Stimulated activated CD4-positive, alpha-beta T cell treated with anti-CD3 and anti-CD28 coated beads, Interleukin-2, amount 100 ng/mL, for 4 hours (primary cell): ENCODE measurements around the gene AP1M2.
"Not testable (repeated sequence)": the region's sequence is repeated elsewhere in the genome, so short reads cannot be mapped to it uniquely, and the experiment has no call there.

ENCODE experiments used
- DNase-seq: peaks from one replicate; pipeline ENCODE4 v3.0.0-alpha.2; 2020; ENCODE audit warnings: low read depth

Gene AP1M2

DNA sequence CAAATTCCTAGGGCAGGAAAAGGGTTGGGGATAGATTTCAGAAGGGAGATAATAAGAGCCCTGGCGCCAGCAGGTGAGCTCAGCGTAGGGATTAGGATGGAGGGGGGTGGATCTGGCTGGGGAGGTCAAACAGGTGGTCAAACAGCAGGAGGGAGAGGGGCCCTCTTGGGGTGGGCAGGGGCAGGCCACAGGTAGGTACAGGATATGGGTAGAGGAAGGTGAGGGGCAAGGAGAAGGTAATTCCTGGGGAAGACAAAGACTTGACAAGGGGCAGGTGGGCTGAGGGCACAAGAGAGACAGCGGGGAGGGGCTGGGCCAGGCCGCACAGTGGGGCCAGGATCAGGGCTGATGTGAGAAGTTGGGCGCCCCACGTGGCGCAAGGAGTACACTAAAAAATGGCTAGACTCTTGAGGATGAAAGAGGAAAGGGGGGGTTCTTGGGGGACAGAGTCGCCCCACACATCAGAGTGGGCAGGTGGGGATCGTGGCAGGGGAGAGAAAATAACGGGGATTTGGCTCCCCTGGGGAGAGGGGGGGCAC, 22.0 kb downstream of the AP1M2 start:
- peak; percentile 45 for DNase-seq

DNA sequence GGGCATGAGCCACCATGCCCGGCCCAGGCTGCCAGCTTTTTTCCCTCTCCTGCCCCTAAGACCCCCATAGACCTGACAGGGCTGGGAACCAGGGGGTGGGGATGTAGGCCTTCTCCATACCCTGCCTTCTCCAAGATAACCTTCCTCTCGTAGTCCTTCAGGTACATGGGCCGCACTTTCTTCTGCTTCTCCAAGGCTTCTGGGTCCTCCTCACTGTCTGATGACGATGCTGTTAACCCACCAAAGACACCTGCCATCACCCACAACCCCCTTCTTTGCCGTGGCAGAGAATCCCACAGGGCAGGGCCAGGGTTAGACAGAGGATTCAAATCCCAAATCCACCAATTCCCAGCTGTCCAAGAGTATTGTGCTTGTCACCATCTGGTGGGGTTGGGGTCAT, 24.5 kb downstream of the AP1M2 start:
- DNase-seq, result no peak

DNA sequence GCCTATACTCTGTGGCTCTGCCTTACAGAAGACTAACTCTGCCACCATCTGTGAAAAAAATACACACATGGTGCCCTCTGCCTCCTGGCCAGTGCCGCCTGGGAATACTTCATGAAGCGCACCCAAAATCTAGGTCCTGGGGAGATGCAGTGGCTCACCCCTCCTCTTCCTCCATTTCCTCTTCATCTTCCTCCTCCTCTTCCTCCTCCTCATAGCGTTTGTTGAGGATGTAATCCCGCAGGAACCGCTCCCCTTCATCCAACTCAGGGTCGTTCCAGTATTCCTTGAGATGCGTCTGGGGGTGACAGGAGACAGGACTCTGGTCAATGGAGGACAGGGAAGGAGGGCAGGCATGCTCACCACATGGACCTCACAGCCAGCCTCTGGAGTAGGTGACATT, 27.0 kb downstream of the AP1M2 start:
- no peak for DNase-seq

DNA sequence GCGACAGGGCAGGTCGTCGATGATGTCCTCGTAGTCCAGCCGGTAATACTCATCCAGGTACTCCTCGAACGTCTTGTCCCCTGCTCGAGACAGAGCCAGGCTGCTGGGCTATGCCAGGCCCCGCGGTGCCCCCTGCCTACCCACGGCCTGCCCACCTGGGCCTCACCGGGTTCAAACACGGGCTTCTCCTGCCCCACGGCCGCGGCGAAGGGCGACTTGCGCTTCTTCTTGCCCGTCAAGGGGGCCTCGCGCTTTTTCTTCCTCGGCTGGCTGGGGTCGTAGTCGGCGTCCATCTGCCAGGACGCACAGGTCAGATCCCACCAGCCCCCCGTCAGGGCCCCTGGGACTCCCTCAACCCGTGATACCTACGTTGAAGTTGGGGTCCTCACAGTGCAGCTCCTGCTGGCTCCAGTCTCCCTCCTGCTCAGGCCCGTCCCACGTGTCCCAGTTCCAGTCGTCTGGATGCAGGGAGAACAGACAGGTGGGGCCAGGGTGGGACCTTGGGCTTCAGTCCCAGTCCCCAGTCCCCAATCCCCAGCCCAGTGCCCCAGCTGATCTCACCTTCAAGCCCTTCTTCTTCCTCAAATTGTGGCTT, 29.4 kb downstream of the AP1M2 start:
- no peak for DNase-seq

DNA sequence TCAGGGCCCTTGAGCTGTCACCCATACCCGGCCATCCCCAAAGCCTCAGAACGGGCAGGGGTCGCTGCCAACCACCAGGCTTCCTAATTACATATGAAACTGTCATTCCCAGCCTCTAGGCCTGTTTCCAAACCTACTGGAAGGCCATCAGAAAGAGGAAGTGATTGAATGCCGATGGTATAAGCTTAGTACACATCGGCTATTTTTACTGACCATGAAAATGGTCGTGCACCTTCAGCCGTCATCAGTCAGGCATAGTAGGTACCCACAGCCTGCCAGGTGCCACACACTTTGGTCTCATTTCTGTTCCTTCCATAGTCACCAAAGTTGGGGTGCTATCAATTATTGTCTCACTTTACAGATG, 31.5 kb downstream of the AP1M2 start:
- no peak for DNase-seq

DNA sequence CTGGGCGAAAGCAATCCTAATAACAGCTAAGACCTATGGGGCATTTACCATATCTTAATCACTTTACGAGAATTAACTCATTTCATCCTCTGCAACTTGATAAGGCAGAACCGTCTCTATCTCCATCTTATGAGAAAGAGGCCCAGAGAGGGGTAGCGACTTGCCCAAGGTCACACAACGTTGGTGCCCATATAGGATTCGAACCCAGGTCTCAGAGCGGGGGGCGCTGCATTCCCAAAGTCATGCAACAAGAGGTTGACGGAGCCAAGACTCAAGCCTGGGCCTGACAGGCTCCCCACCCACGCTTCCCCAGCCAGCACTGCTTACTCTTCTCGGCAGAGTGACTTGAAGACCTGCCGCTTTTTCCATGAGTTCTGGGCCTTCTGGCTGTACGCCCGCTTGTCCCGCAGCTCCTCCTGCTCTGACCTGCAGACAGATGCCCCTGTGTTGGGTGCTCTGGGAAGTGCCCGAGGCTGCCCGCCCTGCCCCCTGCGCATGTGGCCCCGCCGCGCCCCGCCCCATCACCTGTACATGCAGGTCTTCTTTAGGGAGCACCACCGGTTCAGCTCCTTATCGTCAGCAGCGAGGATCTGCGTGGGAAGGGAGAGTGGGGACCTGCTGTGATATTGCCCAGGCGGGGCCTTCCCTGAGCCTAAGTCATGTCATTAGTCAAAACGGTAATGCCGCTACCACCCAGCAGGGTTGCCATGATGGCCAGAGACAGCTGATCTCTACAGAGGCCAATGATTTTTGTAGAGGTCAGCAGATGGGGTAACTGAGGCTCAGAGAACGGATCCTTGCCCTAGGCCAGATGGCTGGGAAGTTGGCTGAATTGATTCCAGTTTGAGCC, 32.1 kb downstream of the AP1M2 start:
- DNase-seq, result no peak

DNA sequence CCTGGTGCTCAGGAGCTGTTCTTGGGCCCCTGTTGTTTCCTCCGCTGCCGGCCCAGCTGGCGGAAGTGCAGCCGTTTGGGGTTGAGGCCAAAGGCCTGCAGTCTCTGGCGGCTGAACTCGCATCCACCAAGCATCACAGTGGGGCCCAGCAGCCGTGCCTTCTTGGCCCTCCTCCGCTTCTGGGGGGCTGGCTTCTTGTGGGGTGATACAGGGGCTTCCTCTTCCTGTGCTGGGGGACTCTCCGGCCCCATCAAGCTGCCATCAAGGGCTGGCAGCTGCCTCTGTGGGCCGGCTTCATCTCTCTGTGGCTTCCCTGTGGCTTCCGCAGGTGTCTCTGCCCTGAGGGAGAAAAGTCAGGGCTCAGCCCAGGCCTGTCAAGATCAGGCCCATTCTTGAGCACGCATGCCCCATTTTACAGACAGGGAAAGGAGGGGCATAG, 33.1 kb downstream of the AP1M2 start:
- DNase-seq, result no peak

DNA sequence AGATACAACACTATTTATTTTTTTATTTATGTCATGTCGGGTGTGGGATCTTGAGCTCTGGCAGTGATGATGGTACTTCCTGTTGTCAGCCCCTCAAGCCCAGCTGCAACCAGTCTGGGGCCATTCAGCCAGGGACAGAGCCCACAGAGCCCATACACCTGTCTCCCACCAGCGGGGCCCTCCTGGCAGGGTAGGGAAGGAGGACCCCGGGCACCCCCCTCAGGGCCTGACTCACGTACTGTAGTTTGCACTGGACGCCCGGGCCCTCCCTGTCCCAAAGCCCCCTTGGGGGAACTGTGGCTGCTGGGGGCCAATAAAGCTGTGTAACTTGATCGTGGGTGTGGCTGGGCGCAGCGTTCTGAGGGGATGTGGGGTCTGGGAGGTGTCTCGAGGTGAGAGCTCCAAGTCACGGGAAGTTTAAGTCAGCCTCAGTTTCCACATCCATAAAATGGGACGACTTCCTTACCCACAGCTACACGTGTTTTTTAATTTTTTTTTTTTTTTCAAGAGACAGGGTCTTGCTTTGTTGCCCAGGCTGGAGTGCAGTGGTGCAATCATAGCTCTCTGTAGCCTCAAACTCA, 33.9 kb downstream of the AP1M2 start:
- no peak for DNase-seq

DNA sequence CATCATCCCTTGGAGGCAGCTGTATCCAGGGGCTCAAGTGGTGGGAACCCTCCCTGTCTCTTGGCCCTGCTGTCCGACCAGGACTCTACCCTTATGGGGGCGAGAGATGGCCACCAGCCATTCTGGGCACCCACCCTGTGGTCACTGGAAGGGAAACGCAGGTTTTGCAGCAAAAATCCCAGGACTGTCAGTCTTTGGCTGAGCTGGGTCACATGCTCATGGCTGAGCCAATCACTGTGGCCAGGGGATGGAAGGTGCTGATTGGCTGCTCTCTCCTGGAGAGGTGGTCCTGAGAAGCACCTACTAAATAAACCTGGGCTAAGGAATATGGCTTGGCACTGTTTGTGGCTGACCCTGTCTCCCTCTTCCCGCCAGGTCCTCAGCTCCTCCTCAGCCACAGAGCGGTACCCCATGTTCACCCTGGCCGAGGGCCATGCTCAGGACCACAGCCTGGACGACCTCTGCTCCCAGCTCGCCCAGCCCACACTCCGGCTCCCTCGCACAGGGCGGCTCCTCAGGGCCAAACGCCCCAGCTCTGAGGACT, 34.5 kb downstream of the AP1M2 start:
- DNase-seq, result no peak

DNA sequence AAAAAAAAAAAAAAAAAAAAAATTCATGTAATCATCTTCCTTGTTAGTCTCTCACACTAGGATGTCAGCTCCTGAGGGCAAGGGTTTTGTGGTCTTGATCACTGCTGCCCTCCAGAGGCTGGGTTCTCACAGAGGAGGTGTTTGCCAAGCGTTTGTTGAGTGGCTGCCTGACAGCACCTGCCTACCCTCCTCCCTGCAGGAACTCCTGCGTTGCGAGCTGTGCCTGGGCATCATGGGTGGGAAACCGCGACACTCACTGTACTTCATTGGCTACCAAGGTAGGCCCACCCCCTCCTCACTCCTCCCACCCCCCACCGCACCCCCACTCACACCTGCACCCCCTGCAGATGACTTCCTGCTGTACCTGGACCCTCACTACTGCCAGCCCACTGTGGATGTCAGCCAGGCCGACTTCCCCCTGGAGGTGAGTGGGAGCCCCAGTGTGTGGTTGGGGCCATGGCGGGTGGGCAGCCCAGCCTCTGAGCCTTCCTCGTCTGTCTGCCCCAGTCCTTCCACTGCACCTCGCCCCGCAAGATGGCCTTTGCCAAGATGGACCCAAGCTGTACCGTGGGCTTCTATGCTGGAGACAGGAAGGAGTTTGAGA, 35.3 kb downstream of the AP1M2 start:
- no peak for DNase-seq

DNA sequence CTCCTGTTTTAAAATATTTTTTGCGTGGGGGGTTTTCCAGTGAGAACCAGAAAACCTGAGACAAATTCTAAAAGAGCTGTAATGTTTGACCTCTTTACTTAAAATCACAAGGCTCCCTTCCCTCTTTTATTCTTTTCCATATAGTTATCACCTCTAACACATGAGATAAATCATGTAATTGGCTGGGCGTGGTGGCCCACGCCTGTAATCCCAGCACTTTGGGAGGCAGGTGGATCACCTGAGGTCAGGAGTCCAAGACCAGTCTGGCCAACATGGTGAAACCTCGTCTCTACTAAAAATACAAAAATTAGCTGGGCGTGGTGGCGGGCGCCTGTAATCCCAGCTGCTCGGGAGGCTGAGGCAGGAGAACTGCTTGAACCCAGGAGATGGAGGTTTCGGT, 36.1 kb downstream of the AP1M2 start:
- not testable (repeated sequence) for DNase-seq

DNA sequence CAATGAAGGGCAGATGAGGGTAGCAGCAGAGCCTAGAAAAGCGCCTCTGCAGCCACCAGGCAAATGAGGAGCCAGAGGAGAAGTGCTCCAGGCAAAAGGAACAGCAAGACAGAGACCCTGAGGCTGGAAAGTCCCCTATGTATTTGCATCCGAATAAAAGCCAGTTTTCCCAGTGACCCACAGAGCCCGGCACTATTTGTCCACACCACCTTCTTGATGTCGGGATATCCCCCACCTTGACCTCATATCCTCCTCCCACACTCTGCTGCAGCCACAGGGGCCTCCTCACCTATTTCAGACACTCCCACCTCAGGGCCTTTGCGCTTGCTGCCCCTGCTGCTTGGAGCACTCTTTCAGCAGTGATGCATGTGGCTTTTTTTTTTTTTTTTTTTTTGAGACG, 36.8 kb downstream of the AP1M2 start:
- no peak for DNase-seq

DNA sequence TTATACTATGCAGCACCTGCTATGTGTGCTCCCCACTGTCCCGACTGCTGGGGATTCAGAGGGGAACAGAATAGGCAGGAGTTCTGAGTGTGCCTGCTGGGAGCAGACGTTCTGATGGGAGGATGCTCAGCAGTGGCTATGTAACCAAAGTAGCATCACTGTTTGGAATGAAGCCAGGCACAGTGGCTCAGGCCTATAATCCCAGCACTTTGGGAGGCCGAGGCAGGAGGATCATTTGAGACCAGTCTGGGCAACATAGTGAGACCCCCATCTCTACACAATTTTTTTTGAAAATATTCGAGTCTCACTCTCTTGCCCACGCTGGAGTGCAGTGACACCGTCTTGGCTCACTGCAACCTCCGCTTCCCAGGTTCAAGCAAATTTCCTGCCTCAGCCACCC, 37.4 kb downstream of the AP1M2 start:
- no peak for DNase-seq

DNA sequence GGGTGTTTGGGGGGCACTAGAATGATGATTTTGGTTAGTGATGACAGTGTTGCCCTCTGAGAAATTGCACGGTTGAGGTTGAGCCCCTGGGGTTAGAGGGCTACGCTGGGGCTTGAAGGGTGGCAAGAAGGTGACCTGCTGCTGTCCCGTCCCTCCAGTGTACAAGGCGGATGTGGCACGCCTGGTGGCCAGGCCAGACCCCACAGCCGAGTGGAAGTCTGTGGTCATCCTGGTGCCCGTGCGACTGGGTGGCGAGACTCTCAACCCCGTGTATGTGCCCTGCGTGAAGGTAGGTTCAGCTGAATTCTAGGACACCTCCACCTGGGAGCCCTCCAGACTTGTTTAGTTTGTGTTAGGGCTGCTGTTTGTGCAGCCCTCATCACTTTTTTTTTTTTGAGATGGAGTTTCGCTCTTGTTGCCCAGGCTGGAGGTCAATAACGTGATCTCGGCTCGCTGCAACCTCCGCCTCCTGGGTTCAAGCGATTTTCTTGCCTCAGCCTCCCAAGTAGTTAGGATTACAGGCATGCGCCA, 38.3 kb downstream of the AP1M2 start:
- no peak for DNase-seq

DNA sequence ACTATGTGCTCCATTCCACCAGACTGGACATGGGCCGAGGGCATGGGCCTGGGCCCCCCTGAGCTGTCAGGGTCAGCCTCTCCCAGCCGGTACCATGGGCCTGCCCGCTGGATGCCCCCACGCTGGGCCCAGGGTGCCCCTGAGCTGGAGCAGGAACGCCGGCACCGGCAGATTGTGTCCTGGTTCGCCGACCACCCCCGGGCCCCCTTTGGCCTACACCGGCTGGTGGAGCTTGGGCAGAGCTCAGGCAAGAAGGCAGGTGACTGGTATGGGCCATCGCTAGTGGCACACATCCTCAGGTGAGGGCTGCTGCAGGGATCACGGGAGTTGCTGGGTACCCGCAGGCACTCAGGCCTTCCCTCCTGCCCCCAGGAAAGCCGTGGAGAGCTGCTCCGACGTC, 40.3 kb downstream of the AP1M2 start:
- no peak for DNase-seq

DNA sequence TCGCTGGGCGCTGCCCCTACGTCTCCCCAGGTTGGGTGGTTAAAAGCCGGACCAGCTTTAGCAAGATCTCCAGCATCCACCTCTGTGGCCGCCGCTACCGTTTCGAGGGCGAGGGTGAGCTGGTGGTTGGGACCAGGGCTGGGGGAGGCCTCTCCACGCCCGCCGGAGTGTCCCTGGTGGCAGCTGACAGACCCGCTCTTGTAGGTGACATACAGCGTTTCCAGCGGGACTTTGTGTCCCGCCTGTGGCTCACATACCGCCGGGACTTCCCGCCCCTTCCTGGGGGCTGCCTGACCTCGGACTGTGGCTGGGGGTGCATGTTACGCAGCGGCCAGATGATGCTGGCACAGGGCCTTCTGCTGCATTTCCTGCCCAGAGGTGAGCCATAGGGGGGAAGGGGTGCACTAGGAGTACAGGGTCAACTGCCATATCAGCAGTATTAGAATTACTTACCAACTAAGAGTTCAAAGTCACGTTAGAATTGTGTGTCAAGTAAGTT, 42.3 kb downstream of the AP1M2 start:
- DNase-seq, result no peak

DNA sequence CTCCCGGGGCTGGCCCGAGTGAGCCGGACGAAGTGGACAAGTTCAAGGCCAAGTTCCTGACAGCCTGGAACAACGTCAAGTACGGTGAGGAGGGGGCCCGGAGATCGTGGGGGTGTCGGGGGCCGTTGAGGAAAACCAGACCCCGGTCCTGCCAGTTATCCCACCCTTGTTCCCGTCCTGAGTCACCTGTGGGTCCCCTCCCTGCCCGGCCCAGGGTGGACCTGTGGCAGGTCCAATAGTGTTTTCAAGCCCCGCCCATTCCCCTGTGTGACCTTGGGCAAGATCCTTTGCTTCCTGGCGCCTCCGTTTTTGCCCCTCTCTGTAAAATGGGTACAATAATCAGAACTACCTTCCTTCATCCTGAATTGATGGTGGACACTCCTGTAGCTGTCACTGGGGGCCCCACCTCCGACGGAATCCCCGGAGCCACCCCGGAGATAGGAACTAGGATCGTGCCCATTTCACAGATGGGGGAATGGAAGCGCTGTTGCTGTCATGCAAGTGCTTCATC, 42.8 kb downstream of the AP1M2 start:
- no peak for DNase-seq

DNA sequence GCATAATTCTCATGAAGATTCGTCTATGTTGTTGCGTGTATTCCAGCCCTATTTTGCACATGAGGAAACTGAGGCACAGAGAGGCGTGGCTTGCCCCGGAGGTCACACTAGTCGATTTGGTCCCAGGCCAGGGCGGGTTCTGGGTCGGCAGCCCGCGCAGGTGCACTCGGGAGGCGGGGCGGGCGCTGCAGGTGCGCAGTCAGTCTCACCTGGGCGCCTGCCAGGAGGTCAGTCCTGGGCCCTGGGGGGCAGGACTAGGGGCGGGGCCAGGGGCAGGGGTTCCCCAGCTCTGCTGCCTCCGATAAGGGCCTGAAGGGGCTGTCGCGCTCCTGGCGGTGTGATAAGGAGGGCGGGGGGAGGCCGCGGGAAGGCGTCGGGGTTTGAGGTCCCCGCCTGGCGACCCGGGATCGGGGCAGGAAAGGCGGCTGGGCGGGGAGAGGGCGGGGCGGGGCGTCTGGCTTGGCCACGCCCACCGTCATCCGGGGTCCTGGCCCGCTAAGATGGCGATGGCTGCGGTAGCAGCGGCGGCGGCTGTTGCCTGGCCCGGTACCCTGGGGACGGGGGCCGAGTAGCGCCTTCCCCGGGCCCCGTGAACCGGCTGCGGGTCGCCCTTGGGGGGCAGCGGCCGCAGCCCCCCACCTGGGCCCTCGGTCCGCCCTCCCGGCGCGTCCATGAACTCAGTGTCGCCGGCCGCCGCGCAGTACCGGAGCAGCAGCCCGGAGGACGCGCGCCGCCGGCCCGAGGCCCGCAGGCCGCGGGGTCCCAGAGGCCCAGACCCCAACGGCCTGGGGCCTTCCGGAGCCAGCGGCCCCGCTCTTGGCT, 43.5 kb downstream of the AP1M2 start, which contains the start of gene ATG4D:
ATG4D (plus strand) TSS at position 485 of the 822 bp plus-strand sequence; CDS start at position 672, 187 bp downstream.
- peak; percentile 69 for DNase-seq

DNA sequence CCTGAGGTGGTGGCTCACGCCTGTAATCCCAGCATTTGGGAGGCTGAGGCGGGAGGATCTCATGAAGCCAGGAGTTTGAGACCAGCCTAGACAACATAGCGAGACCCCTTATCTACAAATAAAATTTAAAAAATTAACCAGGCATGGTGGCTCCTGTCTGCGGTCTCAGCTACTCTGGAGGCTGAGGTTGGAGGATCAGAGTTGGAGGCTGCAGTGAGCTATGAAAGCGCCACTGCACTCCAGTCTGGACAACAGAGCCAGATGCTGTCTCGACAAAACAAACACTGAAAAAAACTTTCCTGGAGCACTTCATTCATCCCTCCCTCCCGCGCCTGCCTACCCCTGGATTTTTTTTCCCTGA, 44.1 kb downstream of the AP1M2 start:
- no peak for DNase-seq

DNA sequence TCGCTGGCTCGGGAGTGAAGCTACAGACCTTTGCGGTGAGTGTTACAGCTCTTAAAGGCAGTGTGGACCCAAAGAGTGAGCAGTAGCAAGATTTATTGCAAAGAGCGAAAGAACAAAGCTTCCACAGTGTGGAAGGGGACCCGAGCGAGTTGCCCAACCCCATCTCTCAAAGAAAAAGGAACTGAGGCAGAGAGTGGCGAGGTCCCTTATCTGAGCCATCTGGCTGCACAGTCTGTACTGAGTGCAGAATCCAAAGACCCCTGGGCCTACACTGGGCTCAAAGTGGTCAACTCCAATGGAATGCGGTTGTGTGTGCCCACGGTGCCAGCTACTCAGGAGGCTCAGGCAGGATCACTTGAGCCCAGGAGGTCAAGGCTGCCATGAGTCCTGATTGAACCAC, 48.1 kb downstream of the AP1M2 start:
- not testable (repeated sequence) for DNase-seq
